ENCODE measurements around the gene GLT6D1. TPM values are rescaled to one million over a fixed set of nuclear protein-coding genes. Genes with fewer than 3 reads are reported as not detected.
"Not testable (repeated sequence)": the region's sequence is repeated elsewhere in the genome, so short reads cannot be mapped to it uniquely, and the experiment has no call there.

Gene GLT6D1
- total RNA-seq, 1 donor from 2014 or later, result not detected

DNA sequence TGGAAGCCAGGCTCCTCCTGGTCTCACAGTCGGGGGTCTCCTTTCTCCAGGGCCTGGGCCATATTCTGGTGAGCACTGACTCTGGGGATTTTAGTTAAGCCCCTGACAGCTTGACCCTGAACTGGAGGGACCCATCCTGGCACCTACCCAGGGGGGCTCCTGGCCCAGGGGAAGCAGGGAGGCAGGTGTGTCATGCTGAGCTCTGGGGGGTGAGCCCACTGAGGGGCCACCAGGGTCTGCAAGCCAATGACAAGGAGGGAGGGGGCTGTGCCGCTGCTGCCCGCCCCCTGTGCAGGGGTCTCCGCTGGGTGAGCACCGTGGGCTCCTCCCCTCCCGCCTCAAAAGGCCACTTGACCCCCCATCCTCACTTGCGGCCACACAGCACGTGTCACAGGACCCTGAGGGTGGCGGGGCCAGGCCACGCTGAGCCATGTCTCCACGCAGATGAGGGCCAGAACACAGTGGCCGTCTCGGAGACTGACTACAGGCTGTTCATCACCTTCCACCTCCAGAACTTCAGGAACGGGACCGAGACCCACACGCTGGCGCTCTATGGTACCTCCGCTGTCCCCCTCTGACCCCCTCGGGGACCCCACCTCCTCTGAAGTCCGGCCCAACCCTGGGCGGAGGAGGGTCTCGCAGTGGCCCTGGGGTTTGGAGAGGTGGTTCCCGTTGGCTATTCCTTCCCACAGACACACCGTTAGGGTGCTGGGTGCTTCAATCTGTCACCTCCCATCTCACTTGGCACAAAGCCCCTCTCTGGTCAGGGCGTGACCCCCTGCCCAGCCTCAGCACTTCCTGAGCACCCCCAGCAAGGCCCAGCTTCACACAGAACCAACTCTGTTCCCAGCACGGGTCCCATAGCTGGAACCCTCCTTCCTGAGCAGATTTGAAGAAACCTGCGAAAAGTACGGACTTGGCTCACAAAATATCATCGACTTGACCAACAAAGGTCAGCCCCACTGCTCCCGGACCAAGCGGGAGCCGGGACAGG lies 25.8 kb upstream of the GLT6D1 start:
- DNase-seq (ENCODE audit: low spot score), result no peak

DNA sequence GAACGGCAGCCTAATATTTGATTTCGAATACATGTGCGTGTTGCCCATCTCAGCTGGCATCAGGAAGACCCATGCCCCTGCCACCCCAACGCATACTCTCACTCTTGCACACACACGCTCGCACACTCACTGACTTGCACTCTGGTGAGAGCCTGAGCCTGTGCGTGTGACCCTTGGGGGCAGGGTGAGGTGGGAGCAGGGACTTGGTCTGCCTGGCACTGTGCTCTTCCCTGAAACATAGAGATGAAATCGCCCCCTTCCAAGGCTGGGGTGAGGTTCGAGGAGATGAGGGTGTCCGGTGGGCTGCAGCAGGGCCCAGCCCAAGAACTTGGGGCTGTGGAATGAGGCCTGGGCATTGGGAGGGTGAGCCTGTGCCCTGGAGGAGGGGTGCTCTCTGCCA lies 24.9 kb upstream of the GLT6D1 start:
- DNase-seq (ENCODE audit: low spot score), result no peak

DNA sequence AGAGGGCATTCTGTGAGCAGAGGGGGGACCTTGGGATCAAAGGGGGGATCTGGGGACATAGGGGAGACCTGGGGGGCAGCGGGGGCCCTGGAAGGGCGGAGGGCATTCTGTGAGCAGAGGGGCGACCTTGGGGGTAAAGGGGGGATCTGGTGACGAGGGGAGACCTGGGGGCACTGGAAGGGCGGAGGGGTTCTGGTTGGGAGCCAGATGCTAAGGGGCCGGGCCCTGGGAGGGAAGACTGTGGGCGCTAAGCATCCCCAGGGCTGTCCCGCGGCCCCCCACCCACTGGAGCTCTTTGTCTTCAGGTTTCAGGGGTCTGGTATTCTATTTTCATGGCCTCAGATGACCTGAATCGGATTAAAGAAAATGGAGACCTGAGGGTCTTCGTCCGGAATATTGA lies 24.5 kb upstream of the GLT6D1 start:
- DNase-seq (ENCODE audit: low spot score), result no peak

DNA sequence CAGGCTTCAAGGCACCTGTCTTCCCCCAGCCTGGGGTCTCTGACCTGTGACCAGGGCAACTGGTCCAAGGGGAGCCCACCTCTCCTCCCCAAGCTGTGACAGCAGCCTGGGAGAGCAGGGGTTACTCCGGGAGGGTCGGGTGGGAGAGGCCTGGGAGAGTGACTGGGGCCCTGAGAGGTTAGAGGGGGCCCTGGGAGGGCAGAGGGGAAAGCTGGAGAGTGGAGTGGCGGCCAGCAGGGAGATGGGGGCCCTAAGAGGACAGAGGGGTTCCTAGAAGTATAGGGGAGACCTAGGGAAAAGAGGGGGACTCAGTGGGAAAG lies 24.1 kb upstream of the GLT6D1 start:
- DNase-seq (ENCODE audit: low spot score), result no peak

DNA sequence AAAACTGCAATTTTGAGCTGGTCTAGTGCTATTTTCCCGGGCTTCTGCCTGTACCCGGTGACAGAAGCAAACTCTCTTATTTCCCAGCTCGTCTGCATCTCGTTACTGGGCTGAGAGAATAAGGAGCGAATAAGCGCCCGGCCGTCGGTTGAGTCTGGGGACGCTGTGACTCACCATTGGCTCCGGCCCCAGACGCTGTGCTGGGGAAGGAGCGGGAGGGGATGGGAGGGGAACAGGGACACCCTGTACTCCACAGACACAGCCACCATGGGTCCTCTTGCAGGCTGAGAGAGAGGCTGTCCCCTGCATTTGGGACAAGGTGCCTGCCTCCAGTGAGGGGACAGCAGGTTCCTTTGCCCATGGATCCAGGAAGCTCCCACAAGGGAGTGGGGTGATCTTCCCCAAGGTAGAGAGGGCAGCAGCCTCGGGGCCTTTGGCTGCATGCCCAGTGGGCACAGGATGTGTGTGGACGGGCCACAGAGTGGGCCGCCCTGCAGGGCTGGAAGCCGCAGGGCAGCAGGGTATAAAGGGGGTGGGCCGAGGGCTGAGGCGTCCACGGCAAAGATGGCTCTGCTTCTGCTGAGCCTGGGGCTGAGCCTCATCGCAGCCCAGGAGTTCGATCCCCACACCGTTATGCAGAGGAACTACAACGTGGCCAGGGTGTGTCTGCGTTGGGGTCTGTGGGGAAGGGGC lies 23.6 kb upstream of the GLT6D1 start, which contains the start of gene LCN9:
Gene LCN9, plus strand, starts transcription at position 552 of the 693 bp plus-strand sequence. Its CDS starts 13 bp downstream, at position 565.
- DNase-seq (ENCODE audit: low spot score), result no peak

DNA sequence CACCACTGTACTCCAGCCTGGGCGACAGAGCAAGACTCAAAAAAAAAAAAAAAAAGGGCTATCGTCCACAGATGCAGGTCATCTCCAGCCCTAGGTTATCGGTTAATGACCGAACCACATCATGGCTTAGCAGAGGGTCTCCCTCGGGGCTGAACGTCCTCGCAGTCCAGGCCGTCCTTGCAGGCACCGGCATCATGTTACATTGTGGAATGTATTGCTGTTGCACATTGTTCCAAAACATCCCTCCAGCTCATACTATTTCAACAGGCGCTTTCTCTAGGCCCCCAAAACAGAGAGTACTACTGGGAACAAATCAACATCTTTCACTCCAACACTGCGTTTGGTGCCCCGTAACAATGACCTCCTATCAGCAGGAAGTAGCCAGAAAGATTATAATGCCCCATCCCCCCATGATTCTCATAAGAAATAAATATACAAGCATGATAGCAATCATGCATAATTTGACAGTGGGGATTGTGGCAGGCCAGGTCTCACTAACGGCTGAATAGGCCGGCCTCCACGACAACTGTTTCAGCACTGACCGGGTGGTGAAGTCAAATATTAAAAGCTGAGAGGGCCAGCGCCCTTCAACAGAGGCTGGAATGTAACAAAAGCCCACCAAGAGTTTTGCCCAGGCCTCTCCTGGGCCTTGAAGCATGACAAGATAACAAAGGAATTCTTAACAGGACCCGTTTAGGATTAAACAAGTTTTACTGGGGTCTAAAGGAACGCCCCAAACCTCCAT lies 22.6 kb upstream of the GLT6D1 start:
- DNase-seq (ENCODE audit: low spot score), result no peak

DNA sequence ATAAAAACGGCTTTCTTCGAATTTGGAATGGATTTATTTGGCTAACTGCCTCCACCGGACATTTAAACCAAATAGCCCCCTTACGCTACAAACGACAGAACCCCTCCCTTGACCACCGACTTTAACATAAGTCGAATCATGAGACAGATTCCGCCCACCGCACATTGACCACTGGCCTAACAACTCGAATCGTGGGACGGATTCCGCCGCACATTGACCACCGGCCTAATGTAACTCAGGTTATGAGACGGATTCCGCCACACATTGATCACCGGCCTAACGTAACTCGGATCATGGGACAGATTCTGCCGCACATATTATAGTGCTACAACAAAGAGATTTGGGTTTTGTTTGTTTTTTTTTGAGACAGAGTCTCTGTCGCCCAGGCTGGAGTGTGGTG lies 21.1 kb upstream of the GLT6D1 start:
- no peak for DNase-seq (ENCODE audit: low spot score)

DNA sequence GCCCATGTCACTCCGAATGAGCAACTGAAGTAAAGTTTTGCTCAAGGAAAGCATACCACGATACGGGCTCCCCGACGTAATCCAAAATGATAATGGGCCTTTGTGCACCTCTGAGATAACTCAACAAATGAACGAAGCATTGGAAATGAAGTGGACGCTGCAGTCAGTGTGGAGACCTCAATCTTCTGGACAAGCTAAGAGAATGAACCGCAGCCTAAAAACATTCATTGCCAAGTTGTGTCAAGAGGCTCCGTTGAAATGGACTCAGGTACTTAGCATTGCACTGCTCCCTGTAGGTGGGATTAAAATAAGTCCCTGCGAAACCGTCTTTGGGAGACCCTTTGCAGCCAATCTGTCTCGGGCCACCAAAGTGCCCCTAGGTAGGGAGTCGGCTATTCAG lies 19.9 kb upstream of the GLT6D1 start:
- DNase-seq (ENCODE audit: low spot score), result no peak

DNA sequence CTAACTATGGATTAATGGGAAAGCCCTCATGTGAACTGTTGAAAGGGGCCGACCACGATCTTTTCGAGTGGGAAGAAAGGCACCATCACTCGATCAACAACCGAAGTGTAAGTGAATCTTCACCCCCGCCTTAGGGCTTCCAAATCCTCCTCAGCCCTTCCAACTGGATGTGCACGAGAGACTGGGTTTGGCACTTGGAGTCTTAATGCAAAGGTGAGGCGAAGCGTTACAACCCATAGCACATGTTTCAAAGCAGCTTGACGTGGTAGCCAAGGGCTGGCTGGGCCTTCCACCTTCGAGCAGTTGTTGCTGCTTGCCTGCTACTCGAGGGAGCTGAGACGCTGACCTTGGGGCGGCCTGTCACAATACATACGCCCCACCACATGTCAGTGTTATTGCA lies 18.1 kb upstream of the GLT6D1 start:
- no peak for DNase-seq (ENCODE audit: low spot score)

DNA sequence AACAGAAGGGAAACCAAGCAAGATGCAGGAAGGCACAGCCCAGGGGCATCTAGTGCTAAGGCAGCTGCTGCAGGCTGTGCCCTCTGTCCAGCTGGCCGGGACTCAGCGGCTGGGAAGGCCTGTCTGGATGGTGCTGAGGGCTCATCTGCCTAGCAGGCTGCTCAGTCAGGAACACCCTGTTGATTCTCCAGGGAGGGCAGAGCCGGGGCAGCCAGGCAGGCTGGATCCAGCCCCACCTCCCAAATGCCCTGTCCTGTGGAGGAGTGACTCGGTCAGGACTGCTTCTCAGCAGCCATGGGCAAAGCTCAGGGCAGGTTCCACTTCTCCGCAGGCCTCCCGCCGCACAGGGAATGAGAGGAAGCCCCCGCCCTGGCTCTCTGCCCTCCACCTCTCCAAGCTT lies 16.0 kb upstream of the GLT6D1 start:
- DNase-seq (ENCODE audit: low spot score), result no peak

DNA sequence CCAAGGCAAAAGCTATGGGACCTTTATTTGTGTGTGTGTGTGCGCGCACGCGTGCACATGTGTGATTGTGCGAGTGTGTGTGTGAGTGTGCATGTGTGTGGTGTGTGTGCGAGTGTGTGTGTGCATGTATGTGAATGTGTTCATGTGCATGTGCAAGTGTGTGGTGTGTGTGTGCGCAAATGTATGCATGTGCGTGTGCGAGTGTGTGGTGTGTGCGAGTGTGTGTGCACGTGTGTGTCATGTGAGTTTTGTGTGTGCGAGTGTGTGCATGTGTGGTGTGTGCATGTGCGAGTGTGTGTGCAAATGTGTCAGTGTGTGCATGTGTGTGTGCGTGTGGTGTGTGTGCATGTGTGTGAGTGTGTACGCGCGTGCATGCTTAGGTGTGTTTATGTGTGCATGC lies 11.1 kb upstream of the GLT6D1 start:
- DNase-seq (ENCODE audit: low spot score), result no peak

DNA sequence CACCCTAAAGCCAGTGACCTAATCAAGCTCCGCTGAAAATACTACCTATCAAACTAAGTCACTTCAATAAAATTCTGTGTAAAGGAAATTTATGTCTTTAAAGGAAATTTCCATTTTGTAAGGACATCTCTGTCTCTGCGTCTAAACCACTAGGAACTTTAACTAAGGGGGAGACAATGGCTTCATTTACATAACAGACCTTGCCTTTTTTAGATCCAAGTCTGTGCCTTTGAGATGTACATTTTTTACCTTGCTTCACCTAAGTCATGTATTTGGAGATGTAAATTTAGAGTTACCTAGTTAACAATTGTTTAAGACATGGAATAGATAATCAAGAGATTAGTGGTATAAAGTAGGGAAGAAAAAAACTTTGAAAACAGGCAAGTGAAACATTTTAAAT lies 10.2 kb upstream of the GLT6D1 start:
- no peak for DNase-seq (ENCODE audit: low spot score)

DNA sequence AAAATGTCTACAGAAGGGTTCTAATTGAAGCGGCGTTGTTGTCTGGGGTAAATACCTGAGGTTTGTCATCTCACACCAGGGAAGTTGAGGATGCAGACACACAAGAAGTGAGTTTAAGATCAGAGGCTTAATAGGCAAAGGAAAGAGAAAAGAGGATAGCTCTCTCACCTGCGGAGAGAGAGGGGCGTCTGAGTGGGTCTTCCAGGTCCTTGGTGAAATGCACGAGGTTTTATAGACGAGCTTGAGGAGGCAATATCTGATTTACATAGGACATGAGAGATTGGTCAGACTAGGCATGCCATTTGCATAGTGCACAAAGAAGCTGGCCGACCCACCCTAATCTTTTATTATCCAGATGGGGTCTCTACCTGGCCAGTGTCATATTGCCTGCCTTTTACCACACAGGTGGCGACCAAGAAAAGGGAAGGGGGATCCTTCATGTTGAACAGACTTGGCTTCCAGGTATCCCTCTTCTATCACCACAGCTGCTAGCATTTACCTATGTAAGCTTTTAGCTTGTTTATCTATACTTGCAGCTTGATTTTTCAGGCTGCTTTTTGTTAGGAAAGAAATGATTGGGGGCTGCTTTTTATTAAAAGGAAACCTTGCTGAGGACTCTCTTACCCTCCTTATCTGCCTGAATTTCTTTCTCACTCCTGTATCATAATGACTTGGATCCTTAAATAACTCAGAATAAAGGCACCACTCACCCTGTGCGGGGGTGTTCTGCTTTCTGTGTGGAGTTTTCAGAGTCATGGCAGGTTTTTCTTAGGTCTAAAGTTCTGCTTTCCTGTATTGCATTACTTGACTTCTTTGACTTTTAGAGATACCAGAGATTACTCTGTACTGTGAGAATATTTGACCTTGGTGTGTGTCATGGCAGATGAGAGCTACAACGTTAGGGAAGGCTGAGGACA lies 9.4 kb upstream of the GLT6D1 start:
- no peak for DNase-seq (ENCODE audit: low spot score)

DNA sequence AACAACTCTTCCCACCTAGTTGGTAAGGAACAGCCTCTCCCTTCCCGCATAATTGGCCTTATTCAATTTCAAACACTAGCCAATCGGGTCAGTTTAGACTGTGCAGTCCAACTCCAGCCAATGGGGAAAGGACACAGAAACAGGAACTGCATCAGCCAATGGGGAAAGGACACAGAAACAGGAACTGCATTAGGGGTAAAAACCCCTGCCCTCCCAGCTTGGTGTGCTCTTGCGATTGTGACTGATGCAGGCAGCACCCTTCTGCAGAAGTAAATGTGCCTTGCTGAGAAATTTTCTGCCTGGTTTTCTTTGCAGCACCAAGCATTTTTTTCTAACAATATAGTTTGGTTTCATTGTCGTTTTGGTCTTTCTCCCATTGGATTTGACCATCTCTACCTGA lies 8.5 kb upstream of the GLT6D1 start:
- no peak for DNase-seq (ENCODE audit: low spot score)

DNA sequence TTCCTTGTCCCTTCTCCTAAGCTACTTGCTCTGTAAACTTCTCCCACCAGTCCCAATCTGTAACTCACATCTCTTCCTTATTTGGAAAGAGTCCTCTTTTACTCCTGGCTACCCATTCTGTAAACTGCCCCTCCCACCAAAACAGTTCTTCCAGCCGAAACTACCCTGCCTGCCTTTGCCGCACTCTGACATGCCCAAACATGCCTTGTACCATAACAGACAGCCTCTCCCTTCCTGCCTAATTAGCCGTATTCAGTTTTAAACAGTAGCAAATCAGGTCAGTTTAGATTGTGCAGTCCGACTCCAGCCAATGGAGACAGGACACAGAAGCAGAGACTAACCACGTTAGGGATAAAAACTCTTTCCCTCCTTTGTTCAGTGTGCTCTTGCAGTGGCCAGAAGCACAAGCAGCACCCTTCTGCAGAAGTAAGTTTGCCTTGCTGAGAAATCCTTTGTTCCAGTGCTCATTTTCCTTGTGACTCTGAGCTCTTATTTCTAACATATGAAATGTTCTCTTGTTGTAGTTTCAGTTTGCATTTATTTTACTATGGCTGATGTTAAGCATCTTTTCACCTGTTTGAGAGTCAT lies 5.4 kb upstream of the GLT6D1 start:
- no peak for DNase-seq (ENCODE audit: low spot score)

DNA sequence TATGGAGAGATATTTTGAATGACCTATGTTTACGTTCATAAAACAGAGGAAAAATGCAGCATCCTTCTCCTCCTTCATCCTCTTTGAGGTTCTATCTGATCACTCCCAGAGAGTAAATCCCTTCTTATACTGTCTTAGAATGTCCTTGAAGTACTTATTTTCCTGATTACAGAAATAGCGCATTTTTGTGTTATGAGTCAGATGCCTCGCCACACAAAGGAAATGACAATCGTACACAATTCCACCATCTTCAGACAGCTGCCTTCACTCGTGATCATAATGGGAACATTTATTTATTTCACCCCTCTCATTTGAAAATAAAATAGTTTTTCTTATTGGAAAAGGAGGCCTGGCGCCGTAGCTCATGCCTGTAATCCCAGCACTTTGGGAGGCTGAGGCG lies 2.4 kb upstream of the GLT6D1 start:
- DNase-seq (ENCODE audit: low spot score), result no peak

DNA sequence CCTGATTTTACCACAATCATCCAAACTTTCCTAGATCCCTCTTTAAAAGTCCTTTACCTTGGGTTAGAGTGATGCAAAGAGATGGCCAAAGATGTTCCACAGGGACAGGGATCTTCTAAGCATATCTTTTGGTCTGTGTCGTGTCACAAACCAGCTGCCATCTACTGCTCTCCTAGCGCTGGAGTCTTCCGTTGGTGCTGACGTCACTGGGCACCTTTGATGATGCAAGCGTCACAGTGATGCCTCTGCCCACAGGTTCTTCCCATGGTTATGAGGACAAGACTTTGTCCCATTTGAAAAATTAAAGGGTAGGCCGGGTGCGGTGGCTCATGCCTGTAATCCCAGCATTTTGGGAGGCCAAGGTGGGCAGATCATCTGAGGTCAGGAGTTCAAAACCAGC lies 1.7 kb upstream of the GLT6D1 start:
- DNase-seq (ENCODE audit: low spot score), result no peak

DNA sequence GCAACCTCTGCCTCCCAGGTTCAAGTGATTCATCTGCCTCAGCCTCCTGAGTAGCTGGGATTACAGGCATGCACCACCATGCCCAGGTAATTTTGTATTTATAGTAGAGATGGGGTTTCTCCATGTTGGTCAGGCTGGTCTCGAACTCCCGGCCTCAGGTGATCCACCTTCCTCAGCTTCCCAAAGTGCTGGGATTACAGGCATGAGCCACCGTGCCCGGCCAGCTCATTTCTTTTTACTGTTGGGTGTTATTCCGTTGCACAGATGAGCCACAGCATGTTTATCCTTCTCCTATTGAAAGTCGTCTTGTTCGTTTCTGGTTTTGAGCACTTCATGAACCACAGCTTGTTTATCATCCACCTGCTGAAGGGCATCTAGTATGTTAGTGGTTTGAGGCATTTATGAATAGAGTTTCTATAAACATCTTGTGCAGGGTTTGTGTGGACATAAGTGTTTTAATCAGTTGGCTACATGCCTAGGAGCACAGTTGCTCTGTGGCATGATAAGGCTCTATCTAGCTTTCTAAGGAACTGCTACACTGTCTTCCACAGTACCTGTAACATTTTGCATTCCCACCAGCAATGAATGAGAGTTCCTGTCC lies 2.3 kb downstream of the GLT6D1 start:
- not testable (repeated sequence) for DNase-seq (ENCODE audit: low spot score)

DNA sequence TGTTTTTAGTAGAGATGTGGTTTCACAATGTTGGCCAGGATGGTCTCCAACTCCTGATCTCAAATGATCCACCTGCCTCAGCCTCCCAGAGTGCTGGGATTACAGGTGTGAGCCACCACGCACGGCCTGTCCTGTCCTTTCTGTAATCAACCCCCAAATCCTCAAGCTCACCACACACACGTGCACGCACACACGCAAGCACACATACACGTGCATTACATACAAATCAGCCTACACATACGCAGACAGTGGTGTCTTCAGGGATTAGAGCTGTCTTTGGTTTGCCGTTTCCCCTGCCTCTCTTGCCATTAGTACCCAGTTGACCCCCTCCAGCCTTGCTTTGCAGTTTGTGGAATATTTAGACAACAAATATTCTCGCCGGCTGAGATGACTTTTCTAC lies 6.5 kb downstream of the GLT6D1 start:
- no peak for DNase-seq (ENCODE audit: low spot score)

DNA sequence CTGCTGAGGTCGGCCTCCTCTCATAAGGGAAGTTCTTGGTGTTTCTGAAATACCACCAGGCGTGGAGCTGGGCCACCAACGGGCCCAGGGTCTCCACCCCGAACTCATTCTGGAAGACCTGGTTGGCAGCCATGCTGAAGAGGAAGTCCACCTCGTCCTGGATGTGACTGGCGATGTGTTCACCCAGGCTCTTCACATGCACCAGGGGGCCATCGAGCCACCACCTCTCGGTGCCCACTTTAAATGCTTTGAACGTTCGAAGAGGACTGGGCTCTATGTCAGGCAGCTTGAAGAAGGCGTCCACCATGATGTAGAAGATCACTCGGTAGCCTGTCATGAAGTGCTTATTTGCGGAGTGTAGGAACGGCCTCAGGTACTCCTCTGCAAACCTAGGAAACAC lies 15.1 kb downstream of the GLT6D1 start:
- DNase-seq (ENCODE audit: low spot score), result no peak

All from mucosa of gallbladder (tissue), 1 donor.